ENCODE data around the gene C1GALT1. TPM values are rescaled to one million over a fixed set of nuclear protein-coding genes. Genes with fewer than 3 reads are reported as not detected.

The C1GALT1 gene
- polyA plus RNA-seq, 3 donors: 12.5 to 47.7 (median 45.1) TPM

GRCh38 chr7:7220821-7221220 lies 38.5 kb downstream of the C1GALT1 start:
- Histone ChIP-seq H3K79me2 (ENCODE audit: insufficient read depth, low read length) (peaks cover 35% of the 10 kb centered on the region), H3K4me2 (replicated peaks; ENCODE audit: extremely low read depth, low read length, poor library complexity, severe bottlenecking) (no peak overlapping the region), H3K27ac (ENCODE audit: low read depth in 1 of 2, low read length in 2 of 2) (no peak overlapping the region), H3K4me1 (ENCODE audit: control insufficient read depth in 1 of 2, insufficient read depth in 2 of 2, low read length in 2 of 2) (peaks cover 0 to 10% of the 10 kb centered on the region in 2 donors), H3K9me3 (replicated peaks in 1 of 2; ENCODE audit: control insufficient read depth in 1 of 2, insufficient read depth in 1 of 2, low read length in 2 of 2) (no peaks in the 10 kb centered on the region), H4K20me1 (ENCODE audit: insufficient read depth, low read length) (peaks cover 4% of the 10 kb centered on the region), H2AFZ (ENCODE audit: insufficient read depth, low read depth, low read length, poor library complexity, severe bottlenecking) (no peak overlapping the region), H3K4me3 (replicated peaks in 1 of 3; ENCODE audit: low read depth in 2 of 3, low read length in 3 of 3) (no peak overlapping the region), H3K36me3 (replicated peaks in 1 of 2; ENCODE audit: control insufficient read depth in 1 of 2, insufficient read depth in 2 of 2, low read length in 2 of 2) (peaks cover 14 to 52% of the 10 kb centered on the region in 2 donors), H3K27me3 (ENCODE audit: control insufficient read depth in 2 of 2, insufficient read depth in 2 of 2, low read length in 2 of 2) (no peaks in the 10 kb centered on the region), H3K9ac (ENCODE audit: insufficient read depth, low read length, poor library complexity, severe bottlenecking) (no peak overlapping the region)
- TF ChIP-seq, protein P1, sequence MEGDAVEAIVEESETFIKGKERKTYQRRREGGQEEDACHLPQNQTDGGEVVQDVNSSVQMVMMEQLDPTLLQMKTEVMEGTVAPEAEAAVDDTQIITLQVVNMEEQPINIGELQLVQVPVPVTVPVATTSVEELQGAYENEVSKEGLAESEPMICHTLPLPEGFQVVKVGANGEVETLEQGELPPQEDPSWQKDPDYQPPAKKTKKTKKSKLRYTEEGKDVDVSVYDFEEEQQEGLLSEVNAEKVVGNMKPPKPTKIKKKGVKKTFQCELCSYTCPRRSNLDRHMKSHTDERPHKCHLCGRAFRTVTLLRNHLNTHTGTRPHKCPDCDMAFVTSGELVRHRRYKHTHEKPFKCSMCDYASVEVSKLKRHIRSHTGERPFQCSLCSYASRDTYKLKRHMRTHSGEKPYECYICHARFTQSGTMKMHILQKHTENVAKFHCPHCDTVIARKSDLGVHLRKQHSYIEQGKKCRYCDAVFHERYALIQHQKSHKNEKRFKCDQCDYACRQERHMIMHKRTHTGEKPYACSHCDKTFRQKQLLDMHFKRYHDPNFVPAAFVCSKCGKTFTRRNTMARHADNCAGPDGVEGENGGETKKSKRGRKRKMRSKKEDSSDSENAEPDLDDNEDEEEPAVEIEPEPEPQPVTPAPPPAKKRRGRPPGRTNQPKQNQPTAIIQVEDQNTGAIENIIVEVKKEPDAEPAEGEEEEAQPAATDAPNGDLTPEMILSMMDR (IDR thresholded peaks at IDR 0.05): no peak
- H3K27me3 Mint-ChIP-seq (ENCODE audit: low read depth in 3 of 3): no peaks in the 10 kb centered on the region
- peak overlapping the region in 2 of 7 donors; percentile 10 to 50 for H3K27ac Mint-ChIP-seq
- H3K4me3 Mint-ChIP-seq: no peak overlapping the region
- H3K36me3 Mint-ChIP-seq: peaks cover 46 to 59% of the 10 kb centered on the region in 2 donors
- no peak for DNase-seq
- WGBS (ENCODE audit: insufficient coverage): no CpG with 5 or more reads among the region's 3 CpGs
- peaks cover 3 to 11% (median 4%) of the 10 kb centered on the region in 7 donors for H3K9me3 Mint-ChIP-seq
- H3K4me1 Mint-ChIP-seq: peaks cover 13% of the 10 kb centered on the region
- intact Hi-C loops (cut with micrococcal nuclease): no loop called here

DNA sequence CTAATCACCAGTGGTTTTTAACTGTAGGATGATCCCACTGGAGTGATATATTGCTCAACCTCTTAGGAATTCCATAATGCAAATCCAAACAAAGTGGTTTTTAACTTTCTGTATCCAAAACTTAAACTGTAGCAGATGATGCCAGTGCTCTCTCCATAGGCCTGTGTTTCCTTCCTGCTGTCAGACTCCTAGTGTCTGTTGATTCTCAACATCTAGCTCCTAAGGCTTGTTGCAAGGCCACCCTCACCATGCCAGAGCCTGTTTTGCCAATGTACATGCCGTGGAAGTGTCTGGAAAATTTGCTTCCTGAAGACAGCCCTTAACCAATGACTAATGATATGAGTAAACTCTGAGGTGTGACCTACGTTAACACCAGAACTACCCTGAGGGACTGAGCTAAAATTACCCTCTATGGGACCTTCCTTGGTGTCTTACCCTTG lies 39.3 kb downstream of the C1GALT1 start:
- no CpG with 5 or more reads among the region's 2 CpGs for WGBS (ENCODE audit: insufficient coverage)
- Histone ChIP-seq H3K27ac (ENCODE audit: low read depth in 1 of 2, low read length in 2 of 2) (peak overlapping the region in 1 of 2 donors; percentile 21), H3K4me1 (ENCODE audit: control insufficient read depth in 1 of 2, insufficient read depth in 2 of 2, low read length in 2 of 2) (peaks cover 0 to 10% of the 10 kb centered on the region in 2 donors), H3K9me3 (replicated peaks in 1 of 2; ENCODE audit: control insufficient read depth in 1 of 2, insufficient read depth in 1 of 2, low read length in 2 of 2) (peaks cover 0 to 3% of the 10 kb centered on the region in 2 donors), H4K20me1 (ENCODE audit: insufficient read depth, low read length) (peaks cover 4% of the 10 kb centered on the region), H3K4me3 (replicated peaks in 1 of 3; ENCODE audit: low read depth in 2 of 3, low read length in 3 of 3) (no peak overlapping the region), H3K79me2 (ENCODE audit: insufficient read depth, low read length) (peaks cover 37% of the 10 kb centered on the region), H2AFZ (ENCODE audit: insufficient read depth, low read depth, low read length, poor library complexity, severe bottlenecking) (no peak overlapping the region), H3K27me3 (ENCODE audit: control insufficient read depth in 2 of 2, insufficient read depth in 2 of 2, low read length in 2 of 2) (no peaks in the 10 kb centered on the region), H3K4me2 (replicated peaks; ENCODE audit: extremely low read depth, low read length, poor library complexity, severe bottlenecking) (no peak overlapping the region), H3K9ac (ENCODE audit: insufficient read depth, low read length, poor library complexity, severe bottlenecking) (no peak overlapping the region), H3K36me3 (replicated peaks in 1 of 2; ENCODE audit: control insufficient read depth in 1 of 2, insufficient read depth in 2 of 2, low read length in 2 of 2) (peaks cover 9 to 49% of the 10 kb centered on the region in 2 donors)
- Mint-ChIP-seq H3K4me1 (peaks cover 13% of the 10 kb centered on the region), H3K36me3 (peaks cover 40 to 56% of the 10 kb centered on the region in 2 donors), H3K4me3 (no peak overlapping the region), H3K9me3 (peaks cover 3 to 11% (median 4%) of the 10 kb centered on the region in 7 donors), H3K27me3 (ENCODE audit: low read depth in 3 of 3) (no peaks in the 10 kb centered on the region), H3K27ac (no peak overlapping the region)
- TF ChIP-seq, protein P1 (IDR thresholded peaks at IDR 0.05): no peak
- no peak for DNase-seq
- intact Hi-C loops (cut with micrococcal nuclease): no loop called here
